Mesothelial cell of epicardium (in vitro differentiated cells): Measurements from ENCODE around the gene ZNF311. TPM values are rescaled to one million over a fixed set of nuclear protein-coding genes. Genes with fewer than 3 reads are reported as not detected.
A peak's percentile ranks its signal among the peaks of the same experiment; 100 is the strongest.

Experiments used
- DNase-seq, 2 experiments: peaks; one replicate each; pipeline ENCODE4 v3.0.0; 2021; ENCODE audit warnings: low spot score in 2 of 2; ENCODE audit not compliant: unreplicated experiment in 2 of 2
- H3K27ac Mint-ChIP-seq: 2 replicates; pipeline ENCODE4 v1.8.0; 2021; ENCODE audit warnings: mixed read lengths
- H3K27me3 Mint-ChIP-seq: 2 replicates; pipeline ENCODE4 v1.8.0; 2021; ENCODE audit warnings: low read depth, mixed read lengths
- H3K36me3 Mint-ChIP-seq: 2 replicates; pipeline ENCODE4 v1.8.0; 2021; ENCODE audit warnings: mixed read lengths
- H3K4me1 Mint-ChIP-seq: 2 replicates; pipeline ENCODE4 v1.8.0; 2021; ENCODE audit warnings: mixed read lengths
- H3K4me3 Mint-ChIP-seq: 2 replicates; pipeline ENCODE4 v1.8.0; 2021; ENCODE audit warnings: mild to moderate bottlenecking, moderate library complexity, mixed read lengths
- H3K9me3 Mint-ChIP-seq: 2 replicates; pipeline ENCODE4 v1.8.0; 2021; ENCODE audit warnings: mixed read lengths
- CTCF ChIP-seq: fragments of 200-600 bp; sonication (generic); IDR thresholded peaks from one replicate; pipeline ENCODE4 v1.5.0; 2021; ENCODE audit warnings: antibody characterized with exemption; ENCODE audit not compliant: unreplicated experiment
- total RNA-seq: library from RNA; stranded (reverse); gene quantifications from 3 replicates; pipeline ENCODE4 v1.2.1, GENCODE V29; 2021

The ZNF311 gene
- total RNA-seq, 1 donor from 2014 or later: 2.3 TPM

- TF ChIP-seq CTCF: no peak
- Mint-ChIP-seq H3K9me3 (peaks cover 13% of the 10 kb centered on the region), H3K27me3 (no peaks in the 10 kb centered on the region), H3K4me3 (no peak overlapping the region), H3K27ac (no peak overlapping the region), H3K4me1 (no peaks in the 10 kb centered on the region), H3K36me3 (peaks cover 16% of the 10 kb centered on the region)
- no peak for DNase-seq
These were observed 9.9 kb downstream of the ZNF311 start for GRCh38 chr6:28995093-28995650.

- Mint-ChIP-seq H3K27me3 (peaks cover 14% of the 10 kb centered on the region), H3K27ac (peak overlapping the region; percentile 76), H3K9me3 (no peaks in the 10 kb centered on the region), H3K36me3 (peaks cover 2% of the 10 kb centered on the region), H3K4me3 (peak overlapping the region; percentile 73), H3K4me1 (peaks cover 27% of the 10 kb centered on the region)
- peak; percentile 56 for TF ChIP-seq CTCF
- DNase-seq: peak; percentile 51 to 85
These were observed 16.4 kb downstream of the ZNF311 start for GRCh38 chr6:28988536-28989311.

- Mint-ChIP-seq H3K4me3 (peak overlapping the region; percentile 89), H3K36me3 (peaks cover 2% of the 10 kb centered on the region), H3K27ac (peak overlapping the region; percentile 99), H3K4me1 (peaks cover 43% of the 10 kb centered on the region), H3K9me3 (no peaks in the 10 kb centered on the region), H3K27me3 (peaks cover 18% of the 10 kb centered on the region)
- DNase-seq: peak; percentile 67 to 83
- TF ChIP-seq CTCF: no peak
These were observed 19.5 kb downstream of the ZNF311 start for GRCh38 chr6:28985462-28986164.

GRCh38 chr6:28983838-28984237, 21.3 kb downstream of the ZNF311 start:
- Mint-ChIP-seq H3K27me3 (peaks cover 10% of the 10 kb centered on the region), H3K4me1 (peaks cover 56% of the 10 kb centered on the region), H3K36me3 (peaks cover 2% of the 10 kb centered on the region), H3K4me3 (peak overlapping the region; percentile 89), H3K27ac (peak overlapping the region; percentile 99), H3K9me3 (no peaks in the 10 kb centered on the region)
- TF ChIP-seq CTCF: no peak
- DNase-seq: no peak

- Mint-ChIP-seq H3K4me1 (peaks cover 64% of the 10 kb centered on the region), H3K9me3 (no peaks in the 10 kb centered on the region), H3K27ac (peak overlapping the region; percentile 99), H3K36me3 (peaks cover 2% of the 10 kb centered on the region), H3K27me3 (peaks cover 4% of the 10 kb centered on the region), H3K4me3 (peak overlapping the region; percentile 89)
- no peak for DNase-seq
- TF ChIP-seq CTCF: no peak
These were observed 22.4 kb downstream of the ZNF311 start for GRCh38 chr6:28982476-28983266.
